SIG-M5 treated with dmso at 0.1 percent for 504 hours (cell line): ENCODE measurements around the gene CEP68.
"Not testable (repeated sequence)": the region's sequence is repeated elsewhere in the genome, so short reads cannot be mapped to it uniquely, and the experiment has no call there.

Source experiments
- DNase-seq: peaks from one replicate; lab custom pipeline; 2025; ENCODE audit not compliant: unreplicated experiment; lab: John Stamatoyannopoulos, UW

CEP68 gene

DNA sequence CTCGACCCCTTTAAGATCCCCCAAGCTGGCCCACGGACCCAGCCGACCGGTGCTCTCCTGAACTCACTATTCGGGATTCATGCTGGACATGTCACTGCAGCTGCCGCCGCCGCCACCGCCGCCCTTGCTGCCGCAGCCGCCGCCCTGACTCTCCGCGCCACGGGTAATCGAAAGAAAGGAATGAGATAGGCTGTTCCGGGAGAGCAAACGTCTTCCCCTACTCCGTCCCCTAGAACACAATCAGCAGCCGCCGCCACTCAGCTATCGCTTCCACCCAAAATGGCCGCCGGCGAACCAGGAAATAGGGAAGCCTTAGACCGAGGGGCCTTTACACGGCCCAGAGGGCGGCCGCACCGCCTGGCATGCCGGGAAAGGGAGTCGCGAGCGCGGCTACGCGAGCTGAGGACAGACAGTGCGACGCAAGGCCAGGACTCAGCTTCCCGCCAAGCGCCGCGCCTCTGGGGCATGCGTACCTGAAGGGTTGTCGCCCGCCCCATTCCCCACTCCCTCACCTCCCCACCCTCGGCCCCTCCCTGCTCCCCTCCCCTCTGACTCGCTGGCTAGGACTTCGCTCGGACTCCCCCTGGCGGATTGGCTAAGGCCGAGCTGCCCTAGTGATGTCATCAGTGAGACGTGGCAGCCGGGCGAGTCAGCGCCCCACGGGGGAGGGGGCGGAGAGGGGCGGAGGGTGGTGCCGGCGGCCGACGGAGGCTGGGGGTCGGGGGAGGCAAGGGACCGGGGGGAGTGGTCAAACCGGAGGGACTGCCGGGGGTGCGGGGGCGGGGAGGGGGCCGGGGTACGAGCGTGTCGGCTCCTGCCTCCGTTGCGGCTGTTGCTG lies 73.8 kb downstream of the CEP68 start, which contains the start of gene RAB1A:
TSS of gene RAB1A (minus strand) at position 281 of the 838 bp plus-strand sequence. CDS start at position 90, 191 bp downstream.
- peak; percentile 99 for DNase-seq

GRCh38 chr2:65130664-65131175 lies 74.5 kb downstream of the CEP68 start:
- DNase-seq: peak; percentile 84

- not testable (repeated sequence) for DNase-seq
Measured at GRCh38 chr2:65132930-65133329, 76.7 kb downstream of the CEP68 start.

GRCh38 chr2:65133626-65134025 lies 77.4 kb downstream of the CEP68 start:
- DNase-seq: no peak

DNA sequence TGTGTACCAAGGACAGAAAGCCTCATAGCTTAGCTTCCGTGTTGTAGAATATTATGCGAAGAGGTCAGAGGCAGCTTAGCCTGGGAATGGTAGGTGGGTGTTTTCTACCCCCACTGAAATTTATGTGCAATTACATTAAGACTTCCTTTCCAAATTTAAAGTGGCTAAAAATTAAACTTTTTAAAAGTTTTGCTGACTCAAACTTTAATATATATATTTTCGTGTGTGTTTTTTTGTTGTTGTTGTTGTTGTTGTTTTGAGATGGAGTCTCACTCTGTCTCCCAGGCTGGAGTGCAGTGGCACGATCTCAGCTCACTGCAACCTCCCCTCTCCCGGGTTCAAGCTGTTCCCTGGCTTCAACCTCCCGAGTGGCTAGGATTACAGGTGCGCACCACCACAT lies 77.9 kb downstream of the CEP68 start:
- DNase-seq: no peak

DNA sequence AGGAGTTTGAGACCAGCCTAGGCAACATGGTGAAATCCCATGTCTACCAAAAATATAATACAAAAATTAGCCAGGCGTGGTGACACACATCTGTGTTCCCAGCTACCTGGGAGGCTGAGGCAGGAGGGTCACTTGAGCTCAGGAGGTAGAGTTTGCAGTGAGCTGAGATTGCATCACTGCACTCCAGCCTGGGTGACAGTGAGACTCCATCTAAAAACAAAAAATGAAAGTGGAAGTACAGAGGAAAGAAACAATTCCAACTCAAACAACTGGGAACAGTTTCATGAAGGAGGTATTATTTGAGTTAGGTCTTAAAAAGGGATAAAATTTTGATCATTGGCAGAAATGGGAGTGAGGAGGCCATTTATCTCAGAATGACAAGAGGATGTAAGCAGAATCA lies 80.0 kb downstream of the CEP68 start:
- no peak for DNase-seq
